ENCODE data around the gene ZMIZ1. TPM values are rescaled to one million over a fixed set of nuclear protein-coding genes. Genes with fewer than 3 reads are reported as not detected.

The ZMIZ1 gene
- total RNA-seq, 1 experiment from 2014 or later: 23.5 TPM

DNA sequence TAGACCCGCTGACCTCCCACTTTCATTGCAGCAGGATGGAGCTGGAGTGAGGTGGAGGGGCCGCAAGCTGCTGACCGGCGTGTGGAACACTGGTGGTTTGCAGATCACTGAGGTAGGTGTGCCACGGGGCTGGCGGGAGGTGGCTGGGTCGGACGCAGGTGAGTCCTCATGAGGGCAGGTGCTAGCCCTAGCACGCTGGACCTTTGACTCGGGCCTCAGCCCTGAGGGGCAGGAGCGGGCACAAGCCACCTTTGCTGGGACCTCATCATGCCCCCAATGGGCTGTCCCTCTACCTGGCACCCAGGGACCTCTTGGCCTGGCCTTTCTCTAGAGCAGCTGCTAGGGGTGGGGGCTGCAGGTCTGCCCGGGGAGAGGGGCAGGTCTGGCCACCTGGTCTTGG, 93.3 kb downstream of the ZMIZ1 start:
- intact Hi-C loops (cut with micrococcal nuclease; ENCODE audit: unreplicated experiment): no loop called here
- CTCF ChIA-PET: interaction anchor here (0.6 kb wide), 1 partner anchor 1228 kb away, joined by 3 read pairs; no protein-coding TSS in a partner anchor
- H3K27me3 Mint-ChIP-seq (ENCODE audit: unreplicated experiment): no peaks in the 10 kb centered on the region
- peaks cover 11% of the 10 kb centered on the region for H3K36me3 Mint-ChIP-seq (ENCODE audit: insufficient read depth, unreplicated experiment)
- H3K4me1 Mint-ChIP-seq (ENCODE audit: low read depth, unreplicated experiment): peaks cover 45% of the 10 kb centered on the region
- no peaks in the 10 kb centered on the region for H3K9me3 Mint-ChIP-seq (ENCODE audit: low read depth, unreplicated experiment)
- no TSS peak for BruUV-seq (replicated peaks)
- H3K27ac Mint-ChIP-seq (ENCODE audit: unreplicated experiment): no peak overlapping the region
- no peak overlapping the region for H3K4me3 Mint-ChIP-seq (ENCODE audit: low read depth, unreplicated experiment)
- TF ChIP-seq, protein P1, sequence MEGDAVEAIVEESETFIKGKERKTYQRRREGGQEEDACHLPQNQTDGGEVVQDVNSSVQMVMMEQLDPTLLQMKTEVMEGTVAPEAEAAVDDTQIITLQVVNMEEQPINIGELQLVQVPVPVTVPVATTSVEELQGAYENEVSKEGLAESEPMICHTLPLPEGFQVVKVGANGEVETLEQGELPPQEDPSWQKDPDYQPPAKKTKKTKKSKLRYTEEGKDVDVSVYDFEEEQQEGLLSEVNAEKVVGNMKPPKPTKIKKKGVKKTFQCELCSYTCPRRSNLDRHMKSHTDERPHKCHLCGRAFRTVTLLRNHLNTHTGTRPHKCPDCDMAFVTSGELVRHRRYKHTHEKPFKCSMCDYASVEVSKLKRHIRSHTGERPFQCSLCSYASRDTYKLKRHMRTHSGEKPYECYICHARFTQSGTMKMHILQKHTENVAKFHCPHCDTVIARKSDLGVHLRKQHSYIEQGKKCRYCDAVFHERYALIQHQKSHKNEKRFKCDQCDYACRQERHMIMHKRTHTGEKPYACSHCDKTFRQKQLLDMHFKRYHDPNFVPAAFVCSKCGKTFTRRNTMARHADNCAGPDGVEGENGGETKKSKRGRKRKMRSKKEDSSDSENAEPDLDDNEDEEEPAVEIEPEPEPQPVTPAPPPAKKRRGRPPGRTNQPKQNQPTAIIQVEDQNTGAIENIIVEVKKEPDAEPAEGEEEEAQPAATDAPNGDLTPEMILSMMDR (IDR thresholded peaks at IDR 0.05; ENCODE audit: unreplicated experiment): no peak
- no peak for DNase-seq

DNA sequence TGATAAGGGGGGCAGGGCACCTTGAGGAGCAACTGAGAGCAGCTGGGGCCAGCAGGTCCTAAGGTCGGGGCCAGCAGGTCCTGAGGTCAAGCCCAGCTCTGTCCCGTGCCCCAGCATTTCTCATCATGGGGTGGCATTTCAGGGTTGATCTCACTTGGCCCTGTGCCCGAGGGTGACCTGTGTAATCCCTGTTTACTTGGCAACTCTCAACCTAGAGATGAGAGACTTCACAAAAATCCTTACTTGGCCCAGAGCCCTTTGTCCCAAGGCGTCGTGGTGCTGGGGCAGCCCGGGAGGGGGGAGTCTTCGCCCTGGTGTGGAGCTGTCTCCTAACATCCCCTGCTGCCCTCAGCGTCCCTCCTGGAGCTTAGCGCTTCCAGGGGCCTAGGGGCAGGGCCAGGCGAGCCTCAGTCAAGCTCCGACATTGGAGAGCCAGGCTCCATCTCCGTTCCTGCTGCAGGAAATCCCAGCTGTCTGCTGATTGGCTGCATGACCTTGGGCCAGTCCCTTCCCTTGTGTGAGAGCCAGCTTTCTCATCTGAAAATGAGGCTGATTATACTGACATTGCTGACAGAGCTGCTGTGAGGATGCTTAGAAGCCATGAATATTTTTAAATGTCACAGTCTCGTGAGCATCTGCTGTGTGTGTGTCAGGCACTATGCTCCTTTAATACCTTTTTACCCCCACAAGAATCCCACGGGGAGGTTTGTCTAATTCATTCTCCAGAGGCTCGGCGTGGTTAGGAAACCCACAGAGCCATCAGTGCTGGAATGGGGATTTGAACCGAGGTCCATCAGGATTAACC, 94.3 kb downstream of the ZMIZ1 start:
- no peak overlapping the region for H3K27ac Mint-ChIP-seq (ENCODE audit: unreplicated experiment)
- intact Hi-C loops (cut with micrococcal nuclease; ENCODE audit: unreplicated experiment): no loop called here

DNA sequence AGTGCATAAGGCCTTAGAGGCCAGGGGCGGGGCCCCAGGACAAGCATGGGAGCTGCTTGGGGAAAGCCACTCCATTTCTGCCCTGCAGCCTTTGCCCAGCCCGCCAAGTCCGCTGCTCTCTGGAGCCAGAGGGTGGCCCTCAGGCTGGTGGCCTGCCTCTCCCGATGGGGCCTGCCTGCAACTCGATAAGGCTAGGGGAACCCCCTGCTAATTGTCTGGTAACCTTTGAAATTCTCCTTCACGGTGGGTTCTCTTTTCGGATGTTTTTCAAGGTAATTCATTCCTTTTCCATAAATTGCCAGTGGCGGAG, 94.9 kb downstream of the ZMIZ1 start:
- CTCF ChIA-PET: interaction anchor here (1.0 to 1.5 kb wide), 2 partner anchors 19 to 191 kb away, joined by 3 read pairs; no protein-coding TSS in a partner anchor
- no peaks in the 10 kb centered on the region for H3K27me3 Mint-ChIP-seq (ENCODE audit: unreplicated experiment)
- H3K27ac Mint-ChIP-seq (ENCODE audit: unreplicated experiment): no peak overlapping the region
- no peak overlapping the region for H3K4me3 Mint-ChIP-seq (ENCODE audit: low read depth, unreplicated experiment)
- BruUV-seq (replicated peaks): no TSS peak
- H3K4me1 Mint-ChIP-seq (ENCODE audit: low read depth, unreplicated experiment): peaks cover 29% of the 10 kb centered on the region
- DNase-seq: no peak
- intact Hi-C loops (cut with micrococcal nuclease; ENCODE audit: unreplicated experiment): no loop called here
- H3K36me3 Mint-ChIP-seq (ENCODE audit: insufficient read depth, unreplicated experiment): peaks cover 7% of the 10 kb centered on the region
- no peaks in the 10 kb centered on the region for H3K9me3 Mint-ChIP-seq (ENCODE audit: low read depth, unreplicated experiment)
- TF ChIP-seq, protein P1 (IDR thresholded peaks at IDR 0.05; ENCODE audit: unreplicated experiment): no peak

More for the DNA sequence above, 94.3 kb downstream of the ZMIZ1 start:
- TF ChIP-seq, protein P1 (IDR thresholded peaks at IDR 0.05; ENCODE audit: unreplicated experiment): no peak
- H3K9me3 Mint-ChIP-seq (ENCODE audit: low read depth, unreplicated experiment): no peaks in the 10 kb centered on the region
- BruUV-seq (replicated peaks): no TSS peak
- H3K4me1 Mint-ChIP-seq (ENCODE audit: low read depth, unreplicated experiment): peaks cover 35% of the 10 kb centered on the region
- no peaks in the 10 kb centered on the region for H3K27me3 Mint-ChIP-seq (ENCODE audit: unreplicated experiment)
- DNase-seq: peak; percentile 54
- no peak overlapping the region for H3K4me3 Mint-ChIP-seq (ENCODE audit: low read depth, unreplicated experiment)
- peaks cover 11% of the 10 kb centered on the region for H3K36me3 Mint-ChIP-seq (ENCODE audit: insufficient read depth, unreplicated experiment)
- CTCF ChIA-PET: interaction anchor here (1.0 to 1.5 kb wide), 2 partner anchors 19 to 190 kb away, joined by 3 read pairs; no protein-coding TSS in a partner anchor

DNA sequence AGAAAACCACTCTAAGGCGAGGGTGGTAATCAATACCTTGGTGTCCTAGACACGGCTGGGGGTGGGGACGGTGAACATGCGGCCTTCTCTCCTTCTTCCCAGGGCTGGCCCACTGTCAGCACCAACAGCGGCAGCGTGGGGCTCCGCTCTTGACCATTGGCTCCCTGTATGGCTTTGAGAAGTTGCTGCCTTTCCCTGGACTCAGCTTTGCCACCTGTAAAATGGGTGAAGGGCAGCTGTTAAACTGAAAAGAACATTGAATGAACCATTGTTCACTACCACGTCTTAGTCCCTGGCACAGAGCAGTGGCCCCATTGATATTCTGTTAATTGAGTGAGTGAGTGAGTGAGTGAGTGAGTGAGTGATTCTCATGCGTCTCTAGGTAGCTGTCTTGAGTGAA, 95.3 kb downstream of the ZMIZ1 start:
- peaks cover 6% of the 10 kb centered on the region for H3K36me3 Mint-ChIP-seq (ENCODE audit: insufficient read depth, unreplicated experiment)
- CTCF ChIA-PET: interaction anchor here (0.9 to 1.0 kb wide), 2 partner anchors 37 to 191 kb away, joined by 3 read pairs; no protein-coding TSS in a partner anchor
- TF ChIP-seq, protein P1 (IDR thresholded peaks at IDR 0.05; ENCODE audit: unreplicated experiment): no peak
- DNase-seq: no peak
- intact Hi-C loops (cut with micrococcal nuclease; ENCODE audit: unreplicated experiment): no loop called here
- no peak overlapping the region for H3K27ac Mint-ChIP-seq (ENCODE audit: unreplicated experiment)
- H3K4me1 Mint-ChIP-seq (ENCODE audit: low read depth, unreplicated experiment): peaks cover 26% of the 10 kb centered on the region
- H3K9me3 Mint-ChIP-seq (ENCODE audit: low read depth, unreplicated experiment): no peaks in the 10 kb centered on the region
- no peaks in the 10 kb centered on the region for H3K27me3 Mint-ChIP-seq (ENCODE audit: unreplicated experiment)
- H3K4me3 Mint-ChIP-seq (ENCODE audit: low read depth, unreplicated experiment): no peak overlapping the region
- no TSS peak for BruUV-seq (replicated peaks)

All from Calu3 (cell line).